ENCODE data around the gene PELI3. TPM values are rescaled to one million over a fixed set of nuclear protein-coding genes. Genes with fewer than 3 reads are reported as not detected.

The PELI3 gene
- total and polyA plus RNA-seq, 8 donors: 3.9 to 12.9 (median 6.1) TPM

GRCh38 chr11:66477263-66478201 is 10.8 kb downstream of the PELI3 start:
- intact Hi-C loops (cut with DNase I): no loop called here

GRCh38 chr11:66478729-66479393 is 12.2 kb downstream of the PELI3 start:
- H3K27me3 ChIP-seq: no peaks in the 10 kb centered on the region
- intact Hi-C loops (cut with DNase I): no loop called here

More at GRCh38 chr11:66477263-66478201, 10.8 kb downstream of the PELI3 start:
- Histone ChIP-seq H3K4me3 (no peak overlapping the region), H3K27me3 (no peaks in the 10 kb centered on the region), H3K4me1 (peaks cover 5 to 34% of the 10 kb centered on the region in 2 donors), H3K9me3 (no peaks in the 10 kb centered on the region), H3K36me3 (peaks cover 0 to 39% of the 10 kb centered on the region in 2 donors), H3K27ac (no peak overlapping the region)
- no peak for ATAC-seq
- DNase-seq: no peak
- TF ChIP-seq CTCF (IDR thresholded peaks at IDR 0.05): no peak

GRCh38 chr11:66479394-66480116 is 12.8 kb downstream of the PELI3 start:
- no peak for TF ChIP-seq CTCF (IDR thresholded peaks at IDR 0.05)
- ATAC-seq: peak; percentile 61
- Histone ChIP-seq H3K4me1 (peaks cover 5 to 34% of the 10 kb centered on the region in 2 donors), H3K27me3 (no peaks in the 10 kb centered on the region), H3K27ac (peak overlapping the region; percentile 81 to 84), H3K36me3 (peaks cover 0 to 39% of the 10 kb centered on the region in 2 donors), H3K4me3 (peak overlapping the region; percentile 53 to 72), H3K9me3 (no peaks in the 10 kb centered on the region)
- intact Hi-C loops (cut with DNase I): no loop called here
- DNase-seq: peak; percentile 18 to 84 (median 34)

More at GRCh38 chr11:66478729-66479393, 12.2 kb downstream of the PELI3 start:
- TF ChIP-seq CTCF (IDR thresholded peaks at IDR 0.05): peak; percentile 66 to 77
- H3K4me3 ChIP-seq: peak overlapping the region; percentile 53 to 72
- no peaks in the 10 kb centered on the region for H3K9me3 ChIP-seq
- H3K4me1 ChIP-seq: peaks cover 5 to 34% of the 10 kb centered on the region in 2 donors
- peak overlapping the region; percentile 81 to 84 for H3K27ac ChIP-seq
- DNase-seq (peak in 1 of 4 donors; percentile 19), ATAC-seq (no peak)
- H3K36me3 ChIP-seq: peaks cover 0 to 39% of the 10 kb centered on the region in 2 donors

- Histone ChIP-seq H3K4me3 (peak within 1 kb of the TSS; percentile 53 to 72), H3K36me3 (peaks cover 0 to 39% of the 10 kb centered on the region in 2 donors), H3K27me3 (no peaks in the 10 kb centered on the region), H3K27ac (peak within 1 kb of the TSS; percentile 81 to 84), H3K9me3 (no peaks in the 10 kb centered on the region), H3K4me1 (peaks cover 5 to 34% of the 10 kb centered on the region in 2 donors)
- DNase-seq (peak; percentile 96 to 99 (median 97)), ATAC-seq (peak; percentile 96)
- intact Hi-C loops (cut with DNase I): no loop called here
- TF ChIP-seq CTCF (IDR thresholded peaks at IDR 0.05): no peak
Measured at GRCh38 chr11:66480117-66480938, 13.6 kb downstream of the PELI3 start, which contains the start of gene DPP3. Gene DPP3 (plus strand): TSS chr11:66480434. CDS start chr11:66482201, 1,767 bp downstream.
